Esophagus squamous epithelium (tissue), 5 donors: Measurements from ENCODE around the gene ITPRIP. TPM values are rescaled to one million over a fixed set of nuclear protein-coding genes. Genes with fewer than 3 reads are reported as not detected.

ENCODE experiments used
- DNase-seq: peaks from one replicate; lab custom pipeline; 2025; lab: John Stamatoyannopoulos, UW
- H3K27ac ChIP-seq, 4 donors: fragments of 200-600 bp; sonication (generic); one replicate each; pipeline ENCODE4 v1.5.1; 2016 to 2019; ENCODE audit warnings: mild to moderate bottlenecking in 1 of 4
- H3K27me3 ChIP-seq, 4 donors: fragments of 200-600 bp; sonication (generic); 1 replicate in 3 of 4; 2 replicates in 1 of 4; pipeline versions ENCODE4 v1.5.1 to v1.6.0; 2017 to 2021; ENCODE audit warnings: antibody characterized with exemption in 1 of 4
- H3K36me3 ChIP-seq, 3 donors: fragments of 200-600 bp; sonication (generic); one replicate each; pipeline ENCODE4 v1.5.1; 2016 to 2019
- H3K4me1 ChIP-seq, 3 donors: fragments of 200-600 bp; sonication (generic); one replicate each; pipeline ENCODE4 v1.5.1; 2017 to 2019
- H3K4me3 ChIP-seq, 4 donors: fragments of 200-600 bp; sonication (generic); 1 replicate in 3 of 4; 2 replicates in 1 of 4; pipeline ENCODE4 v1.5.1; 2016 to 2019; ENCODE audit warnings: mild to moderate bottlenecking in 2 of 4, moderate library complexity in 1 of 4
- H3K9me3 ChIP-seq, 3 donors: fragments of 200-600 bp; sonication (generic); one replicate each; pipeline ENCODE4 v1.5.1; 2016 to 2019
- POLR2A ChIP-seq, 4 donors: fragments of 450-650 bp; IDR thresholded peaks; one replicate each; pipeline ENCODE4 v1.6.1; 2017; ENCODE audit warnings: antibody characterized with exemption in 4 of 4, mild to moderate bottlenecking in 4 of 4, moderate library complexity in 3 of 4
- WGBS, 2 donors: methylation state at CpG; one replicate each; pipeline ENCODE4 v1.1.5; 2018; 5-methylcytosine and 5-hydroxymethylcytosine counted together
- intact Hi-C: fragments of 100-400 bp; cut with DNase I; formaldehyde crosslinking; loops from one replicate; pipeline ENCODE4 v1.15.0; 2022
- total RNA-seq, 4 donors: library from RNA; depleted of rRNA; stranded (reverse); fragments of >200 nt; gene quantifications; one replicate each; pipeline ENCODE4 v1.1.0, GENCODE V29; 2016
- TF ChIP-seq, protein P1 (sequence below), 6 experiments: fragments of 450-650 bp in 4 of 6; fragments of 200-600 bp in 2 of 6; sonication (generic) in 2 of 6; IDR thresholded peaks; one replicate each; pipeline ENCODE4 v1.5.1; 2016 to 2019; ENCODE audit warnings: antibody characterized with exemption in 6 of 6, mild to moderate bottlenecking in 4 of 6, moderate library complexity in 4 of 6
- donor health status: DM: yes; HTN: yes; CAD: no.

ITPRIP gene
- total RNA-seq, 4 donors from 2014 or later, result 37.6 to 61.6 (median 38.4) TPM

DNA sequence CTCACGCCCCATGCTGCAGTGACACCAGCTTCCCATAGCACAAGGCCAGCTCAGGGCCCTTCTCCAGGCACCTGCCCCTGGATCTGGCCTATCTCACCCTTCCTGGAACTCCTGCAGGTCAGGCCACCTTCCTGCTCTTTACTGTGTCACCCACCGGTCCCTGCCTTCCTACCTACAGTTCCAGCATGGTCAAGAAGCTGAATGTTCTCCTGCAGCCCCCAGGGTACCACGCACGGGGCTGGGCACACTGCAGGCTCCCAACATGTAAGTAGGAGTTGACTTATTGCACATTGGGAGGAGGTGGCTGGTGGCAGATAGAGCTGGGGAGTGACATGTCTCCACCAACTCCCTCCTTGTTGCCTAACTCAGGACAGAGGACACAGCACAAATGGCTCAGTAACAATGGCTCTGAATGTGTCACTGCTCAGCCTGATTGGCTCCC lies 14.5 kb downstream of the ITPRIP start:
- DNase-seq, result no peak
- intact Hi-C loops, result no loop called here
- peaks cover 97 to 100% (median 98%) of the 10 kb centered on the region in 3 donors for H3K4me1 ChIP-seq
- H3K4me3 ChIP-seq, result no peak overlapping the region
- H3K27me3 ChIP-seq, result no peaks in the 10 kb centered on the region
- peak overlapping the region; percentile 84 to 99 (median 96) for H3K27ac ChIP-seq
- H3K36me3 ChIP-seq, result peaks cover 0 to 25% (median 0%) of the 10 kb centered on the region in 3 donors
- WGBS, 2 donors, result 81 to 100% methylated on average over 1 to 4 of the region's 4 CpGs
- H3K9me3 ChIP-seq, result no peaks in the 10 kb centered on the region
- TF ChIP-seq POLR2A (IDR thresholded peaks at IDR 0.05), result no peak
- TF ChIP-seq, protein P1, sequence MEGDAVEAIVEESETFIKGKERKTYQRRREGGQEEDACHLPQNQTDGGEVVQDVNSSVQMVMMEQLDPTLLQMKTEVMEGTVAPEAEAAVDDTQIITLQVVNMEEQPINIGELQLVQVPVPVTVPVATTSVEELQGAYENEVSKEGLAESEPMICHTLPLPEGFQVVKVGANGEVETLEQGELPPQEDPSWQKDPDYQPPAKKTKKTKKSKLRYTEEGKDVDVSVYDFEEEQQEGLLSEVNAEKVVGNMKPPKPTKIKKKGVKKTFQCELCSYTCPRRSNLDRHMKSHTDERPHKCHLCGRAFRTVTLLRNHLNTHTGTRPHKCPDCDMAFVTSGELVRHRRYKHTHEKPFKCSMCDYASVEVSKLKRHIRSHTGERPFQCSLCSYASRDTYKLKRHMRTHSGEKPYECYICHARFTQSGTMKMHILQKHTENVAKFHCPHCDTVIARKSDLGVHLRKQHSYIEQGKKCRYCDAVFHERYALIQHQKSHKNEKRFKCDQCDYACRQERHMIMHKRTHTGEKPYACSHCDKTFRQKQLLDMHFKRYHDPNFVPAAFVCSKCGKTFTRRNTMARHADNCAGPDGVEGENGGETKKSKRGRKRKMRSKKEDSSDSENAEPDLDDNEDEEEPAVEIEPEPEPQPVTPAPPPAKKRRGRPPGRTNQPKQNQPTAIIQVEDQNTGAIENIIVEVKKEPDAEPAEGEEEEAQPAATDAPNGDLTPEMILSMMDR (IDR thresholded peaks at IDR 0.05), result no peak

DNA sequence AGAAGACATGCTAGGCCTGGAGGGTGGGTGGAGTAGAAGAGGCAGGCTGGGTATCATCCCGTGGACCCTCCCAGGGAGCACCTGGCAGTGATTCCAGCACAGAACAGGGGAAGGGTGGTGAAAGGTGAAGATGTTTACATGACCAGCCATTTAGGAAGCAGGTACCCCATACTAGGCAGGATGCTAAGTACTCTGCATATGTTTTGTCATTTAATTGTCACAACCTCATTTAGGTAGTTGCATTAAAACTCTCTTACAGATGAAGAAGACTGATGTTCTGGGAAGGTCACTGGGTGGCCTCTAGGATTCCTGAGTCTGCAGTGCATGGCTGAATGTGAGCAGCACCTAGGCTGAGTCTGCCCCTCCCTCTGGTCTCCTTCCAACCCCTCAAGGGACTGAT lies 15.2 kb downstream of the ITPRIP start:
- H3K9me3 ChIP-seq, result no peaks in the 10 kb centered on the region
- TF ChIP-seq, protein P1 (IDR thresholded peaks at IDR 0.05), result no peak
- no peak for TF ChIP-seq POLR2A (IDR thresholded peaks at IDR 0.05)
- H3K4me3 ChIP-seq, result no peak overlapping the region
- no peaks in the 10 kb centered on the region for H3K27me3 ChIP-seq
- H3K36me3 ChIP-seq, result peaks cover 0 to 25% (median 0%) of the 10 kb centered on the region in 3 donors
- peaks cover 97 to 100% (median 98%) of the 10 kb centered on the region in 3 donors for H3K4me1 ChIP-seq
- DNase-seq, result no peak
- intact Hi-C loops, result no loop called here
- peak overlapping the region; percentile 84 to 99 (median 96) for H3K27ac ChIP-seq
- WGBS, 2 donors, result 46 to 72% methylated on average over 1 of the region's 1 CpG

DNA sequence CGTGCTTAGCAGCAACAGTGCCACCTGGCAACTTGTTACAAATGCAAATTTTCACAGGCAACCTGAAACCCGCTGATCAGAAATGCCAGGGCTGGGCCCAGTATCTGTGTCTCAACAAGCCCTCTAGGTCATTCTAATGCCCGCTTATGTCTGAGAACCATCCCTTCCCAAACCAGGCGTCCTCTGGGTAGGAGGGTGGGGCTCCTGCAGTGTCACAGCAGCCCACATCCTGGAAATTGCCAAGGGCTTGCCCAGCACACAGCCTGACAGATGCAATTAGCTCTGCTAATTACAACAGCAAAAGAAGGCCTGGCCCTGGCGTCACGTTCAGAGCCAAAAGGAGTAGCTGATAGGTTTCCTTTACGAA lies 15.9 kb downstream of the ITPRIP start:
- Histone ChIP-seq H3K4me1 (peaks cover 97 to 100% (median 98%) of the 10 kb centered on the region in 3 donors), H3K4me3 (peak overlapping the region in 1 of 4 donors; percentile 29), H3K36me3 (peaks cover 0 to 25% (median 0%) of the 10 kb centered on the region in 3 donors), H3K27ac (peak overlapping the region; percentile 84 to 99 (median 96)), H3K9me3 (no peaks in the 10 kb centered on the region), H3K27me3 (no peaks in the 10 kb centered on the region)
- peak in 1 of 4 donors; percentile 17 for TF ChIP-seq POLR2A (IDR thresholded peaks at IDR 0.05)
- TF ChIP-seq, protein P1 (IDR thresholded peaks at IDR 0.05), result no peak
- DNase-seq, result no peak
- WGBS, 2 donors, result 20 to 33% methylated on average over 3 to 7 of the region's 7 CpGs
- intact Hi-C loops, result no loop called here

DNA sequence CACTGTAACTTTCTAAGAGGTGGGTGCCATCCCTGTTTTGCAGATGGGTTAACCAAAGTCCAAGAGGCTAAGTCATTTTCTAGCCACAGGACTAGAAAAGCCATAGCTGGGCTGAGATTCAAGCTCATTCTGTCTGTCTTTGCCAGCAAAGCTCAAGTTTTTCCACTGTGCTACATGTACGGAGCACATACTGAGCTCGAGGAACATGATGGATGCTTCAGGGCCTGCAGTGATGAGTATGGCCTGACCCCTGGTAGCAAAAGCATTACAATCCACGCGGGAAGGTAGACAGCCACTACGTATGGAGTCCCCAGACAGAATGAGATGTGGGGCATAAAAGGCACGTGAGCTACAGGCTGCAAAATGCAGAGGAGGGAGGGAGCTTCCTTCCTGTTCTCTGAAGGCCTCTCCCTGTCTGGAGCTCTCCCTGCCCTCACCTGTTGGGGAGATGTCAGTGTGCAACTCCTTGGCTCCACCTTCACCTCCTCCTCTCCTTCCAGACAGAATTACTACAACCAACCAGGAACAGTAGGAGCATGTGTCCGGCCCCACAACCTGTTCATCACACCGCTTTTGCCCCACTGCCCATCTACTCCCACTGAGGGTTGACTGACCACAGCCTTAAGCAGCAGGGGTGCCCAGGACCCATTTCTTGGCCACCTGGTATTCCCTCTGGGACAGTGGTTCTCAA lies 16.4 kb downstream of the ITPRIP start:
- TF ChIP-seq POLR2A (IDR thresholded peaks at IDR 0.05), result no peak
- TF ChIP-seq, protein P1 (IDR thresholded peaks at IDR 0.05), result no peak
- DNase-seq, result no peak
- H3K4me3 ChIP-seq, result peak overlapping the region in 1 of 4 donors; percentile 29
- intact Hi-C loops, result no loop called here
- H3K9me3 ChIP-seq, result no peaks in the 10 kb centered on the region
- peaks cover 0 to 25% (median 0%) of the 10 kb centered on the region in 3 donors for H3K36me3 ChIP-seq
- no peaks in the 10 kb centered on the region for H3K27me3 ChIP-seq
- H3K27ac ChIP-seq, result peak overlapping the region; percentile 84 to 99 (median 96)
- peaks cover 97 to 100% (median 98%) of the 10 kb centered on the region in 3 donors for H3K4me1 ChIP-seq
- 29 to 31% methylated on average over 7 to 8 of the region's 8 CpGs for WGBS, 2 donors

DNA sequence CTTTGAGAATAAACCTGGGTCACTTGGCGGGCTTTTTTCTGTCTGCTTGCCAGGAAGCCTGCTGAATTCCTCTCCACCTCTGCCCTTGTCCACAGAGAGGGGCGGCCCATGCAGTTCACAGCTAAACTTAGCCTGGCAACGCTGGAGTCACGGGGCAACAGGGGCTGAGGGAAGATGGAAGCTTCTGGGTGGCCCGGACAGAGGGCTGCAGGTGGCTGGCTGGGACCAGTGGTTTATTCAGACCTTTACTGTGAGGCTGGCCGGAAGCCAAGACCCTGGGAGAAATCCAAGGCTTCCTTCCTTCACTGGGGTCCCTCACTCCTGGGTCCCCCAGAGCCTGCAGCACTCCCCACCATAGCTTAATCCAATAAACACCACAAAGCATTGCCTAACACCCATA lies 17.0 kb downstream of the ITPRIP start:
- H3K27ac ChIP-seq, result peak overlapping the region; percentile 84 to 99 (median 96)
- H3K9me3 ChIP-seq, result no peaks in the 10 kb centered on the region
- no peak for DNase-seq
- no peaks in the 10 kb centered on the region for H3K27me3 ChIP-seq
- H3K36me3 ChIP-seq, result peaks cover 0 to 31% (median 1%) of the 10 kb centered on the region in 3 donors
- WGBS, 2 donors, result 40 to 51% methylated on average over 1 to 2 of the region's 6 CpGs
- TF ChIP-seq, protein P1 (IDR thresholded peaks at IDR 0.05), result no peak
- TF ChIP-seq POLR2A (IDR thresholded peaks at IDR 0.05), result no peak
- peaks cover 99 to 100% (median 99%) of the 10 kb centered on the region in 3 donors for H3K4me1 ChIP-seq
- no peak overlapping the region for H3K4me3 ChIP-seq
- intact Hi-C loops, result no loop called here
